IMR-90 (cell line): ENCODE measurements around the gene KLC1.

Experiments
- BHLHE40 ChIP-seq: fragments of 150-350 bp; IDR thresholded peaks from 2 replicates; pipeline ENCODE4 v1.6.1; 2016; ENCODE audit warnings: mild to moderate bottlenecking, low read depth, low read length
- CEBPB ChIP-seq: IDR thresholded peaks from 2 replicates; pipeline ENCODE4 v1.6.1; 2012; ENCODE audit warnings: low read depth, low read length, improper control_type of control experiment
- CHD1 ChIP-seq: IDR thresholded peaks from 2 replicates; pipeline ENCODE4 v1.6.1; 2012; ENCODE audit warnings: low read depth, low read length, improper control_type of control experiment
- ELK1 ChIP-seq: fragments of 150-350 bp; IDR thresholded peaks from 2 replicates; pipeline ENCODE4 v1.6.1; 2016; ENCODE audit warnings: low read depth, mild to moderate bottlenecking, low read length, moderate library complexity, borderline replicate concordance
- FOS ChIP-seq: fragments of 150-350 bp; IDR thresholded peaks from 2 replicates; pipeline ENCODE4 v1.6.1; 2016; ENCODE audit warnings: low read depth, low read length
- MAZ ChIP-seq: IDR thresholded peaks from 2 replicates; pipeline ENCODE4 v1.6.1; 2012; ENCODE audit warnings: low read depth, mild to moderate bottlenecking, low read length, improper control_type of control experiment, moderate library complexity, borderline replicate concordance
- MXI1 ChIP-seq: IDR thresholded peaks from 2 replicates; pipeline ENCODE4 v1.6.1; 2012; ENCODE audit warnings: low read depth, mild to moderate bottlenecking, low read length, moderate library complexity, borderline replicate concordance
- POLR2A ChIP-seq: IDR thresholded peaks from 2 replicates; pipeline ENCODE4 v1.6.1; 2012; ENCODE audit warnings: mild to moderate bottlenecking, low read depth, low read length
- RAD21 ChIP-seq: IDR thresholded peaks from 2 replicates; pipeline ENCODE4 v1.6.1; 2012; ENCODE audit warnings: low read length, improper control_type of control experiment
- RFX5 ChIP-seq: IDR thresholded peaks from 2 replicates; pipeline ENCODE4 v1.8.0; 2012; ENCODE audit warnings: low read depth, mild to moderate bottlenecking, low read length, moderate library complexity
- SMC3 ChIP-seq: fragments of 150-350 bp; IDR thresholded peaks from 2 replicates; pipeline ENCODE4 v1.6.1; 2016; ENCODE audit warnings: low read depth, mild to moderate bottlenecking, antibody characterized with exemption, low read length, moderate library complexity
- USF2 ChIP-seq: fragments of 150-350 bp; IDR thresholded peaks from 2 replicates; pipeline ENCODE4 v1.6.1; 2017; ENCODE audit warnings: mild to moderate bottlenecking, antibody characterized with exemption, low read length, low read depth
- TF ChIP-seq, protein P1 (sequence below): conservative IDR thresholded peaks from 2 replicates; pipeline ENCODE4 v1.5.1; 2012; ENCODE audit warnings: mild to moderate bottlenecking, low read depth, low read length, improper control_type of control experiment

GRCh38 chr14:103729496-103730448 lies 100.8 kb downstream of the KLC1 start:
- TF ChIP-seq, protein P1, sequence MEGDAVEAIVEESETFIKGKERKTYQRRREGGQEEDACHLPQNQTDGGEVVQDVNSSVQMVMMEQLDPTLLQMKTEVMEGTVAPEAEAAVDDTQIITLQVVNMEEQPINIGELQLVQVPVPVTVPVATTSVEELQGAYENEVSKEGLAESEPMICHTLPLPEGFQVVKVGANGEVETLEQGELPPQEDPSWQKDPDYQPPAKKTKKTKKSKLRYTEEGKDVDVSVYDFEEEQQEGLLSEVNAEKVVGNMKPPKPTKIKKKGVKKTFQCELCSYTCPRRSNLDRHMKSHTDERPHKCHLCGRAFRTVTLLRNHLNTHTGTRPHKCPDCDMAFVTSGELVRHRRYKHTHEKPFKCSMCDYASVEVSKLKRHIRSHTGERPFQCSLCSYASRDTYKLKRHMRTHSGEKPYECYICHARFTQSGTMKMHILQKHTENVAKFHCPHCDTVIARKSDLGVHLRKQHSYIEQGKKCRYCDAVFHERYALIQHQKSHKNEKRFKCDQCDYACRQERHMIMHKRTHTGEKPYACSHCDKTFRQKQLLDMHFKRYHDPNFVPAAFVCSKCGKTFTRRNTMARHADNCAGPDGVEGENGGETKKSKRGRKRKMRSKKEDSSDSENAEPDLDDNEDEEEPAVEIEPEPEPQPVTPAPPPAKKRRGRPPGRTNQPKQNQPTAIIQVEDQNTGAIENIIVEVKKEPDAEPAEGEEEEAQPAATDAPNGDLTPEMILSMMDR: no peak
- TF ChIP-seq POLR2A: no peak
- TF ChIP-seq CHD1: no peak
- no peak for TF ChIP-seq CEBPB
- TF ChIP-seq ELK1: no peak
- TF ChIP-seq SMC3: no peak
- no peak for TF ChIP-seq BHLHE40
- no peak for TF ChIP-seq MXI1
- TF ChIP-seq FOS: no peak
- no peak for TF ChIP-seq RAD21
- TF ChIP-seq RFX5: no peak
- TF ChIP-seq MAZ: no peak
- TF ChIP-seq USF2: no peak
